ENCODE measurements around the gene PHGDH.

PHGDH gene

DNA sequence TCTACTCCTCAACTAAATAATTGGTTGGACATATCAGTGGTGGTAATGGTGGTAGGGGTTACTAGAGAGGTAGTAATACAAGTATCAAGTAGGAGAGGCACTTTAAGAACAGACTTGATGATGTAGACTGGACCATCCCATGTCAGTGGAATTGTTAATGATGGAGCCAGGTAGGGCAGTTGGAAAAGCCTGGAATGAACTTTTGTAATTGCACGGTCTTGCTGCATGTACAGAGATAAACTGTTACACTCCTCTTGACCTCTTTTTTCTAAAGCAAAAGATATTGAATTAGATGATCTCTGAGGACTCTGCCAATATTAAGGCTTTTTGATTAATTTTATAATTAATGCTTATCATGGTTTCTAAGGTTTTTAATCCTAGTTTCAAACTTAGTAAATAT is 51.2 kb downstream of the PHGDH start:
- no peak for DNase-seq (ENCODE audit: low read depth, low spot score)
- Histone ChIP-seq H3K27ac (ENCODE audit: low read length) (no peak overlapping the region), H3K36me3 (ENCODE audit: control insufficient read depth, insufficient read depth, low read length) (no peaks in the 10 kb centered on the region), H3K9me3 (ENCODE audit: control insufficient read depth, insufficient read depth, low read length) (no peaks in the 10 kb centered on the region), H3K4me1 (ENCODE audit: control insufficient read depth, insufficient read depth, low read length) (no peaks in the 10 kb centered on the region), H3K4me3 (ENCODE audit: low read length) (no peak overlapping the region), H3K27me3 (ENCODE audit: control insufficient read depth, insufficient read depth, low read length) (no peaks in the 10 kb centered on the region)
- WGBS (ENCODE audit: insufficient coverage, insufficient read length), result no CpG with 5 or more reads among the region's 1 CpG

DNA sequence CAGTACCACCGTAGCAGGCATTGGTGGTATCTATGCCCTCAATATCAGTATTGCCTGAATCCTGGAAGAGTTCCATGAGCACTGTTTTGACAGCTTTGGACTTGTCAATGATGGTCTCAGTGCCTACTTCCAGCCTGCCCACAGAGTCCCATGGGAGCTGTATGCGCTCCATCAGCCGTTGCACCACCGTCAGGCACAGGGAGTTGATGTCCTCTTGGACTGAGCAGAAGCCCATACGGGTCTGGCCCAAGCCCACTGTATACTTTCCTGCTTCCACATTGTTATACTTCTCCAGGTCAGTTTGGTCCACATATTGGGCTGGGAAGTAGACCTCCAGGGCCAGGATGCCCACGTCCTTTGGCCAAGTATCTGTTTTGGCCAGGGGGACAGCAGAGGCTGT is 52.5 kb downstream of the PHGDH start:
- H3K27me3 ChIP-seq (ENCODE audit: control insufficient read depth, insufficient read depth, low read length), result no peaks in the 10 kb centered on the region
- no peaks in the 10 kb centered on the region for H3K9me3 ChIP-seq (ENCODE audit: control insufficient read depth, insufficient read depth, low read length)
- H3K36me3 ChIP-seq (ENCODE audit: control insufficient read depth, insufficient read depth, low read length), result no peaks in the 10 kb centered on the region
- no CpG with 5 or more reads among the region's 6 CpGs for WGBS (ENCODE audit: insufficient coverage, insufficient read length)
- H3K4me3 ChIP-seq (ENCODE audit: low read length), result no peak overlapping the region
- H3K27ac ChIP-seq (ENCODE audit: low read length), result no peak overlapping the region
- no peaks in the 10 kb centered on the region for H3K4me1 ChIP-seq (ENCODE audit: control insufficient read depth, insufficient read depth, low read length)
- no peak for DNase-seq (ENCODE audit: low read depth, low spot score)

DNA sequence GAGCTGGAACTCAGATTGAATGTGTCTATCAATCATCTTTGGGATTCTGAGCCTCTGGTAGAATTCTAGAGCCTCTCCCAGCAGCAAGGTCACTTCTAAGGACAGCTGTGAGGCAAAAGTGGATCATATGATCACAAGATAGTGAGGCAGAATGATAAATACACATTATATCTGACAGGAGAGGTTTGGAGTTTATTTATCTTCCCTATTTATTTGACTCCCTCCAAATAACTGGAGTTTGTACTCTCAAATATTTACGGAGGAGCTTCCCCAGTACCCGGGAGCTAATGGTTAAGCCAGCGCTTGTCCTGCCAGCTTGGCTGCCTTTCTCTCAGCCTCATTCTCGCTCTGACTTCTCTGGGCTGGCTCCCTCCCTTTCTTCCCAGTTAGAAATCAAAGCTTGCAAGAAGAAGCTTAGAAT is 54.6 kb downstream of the PHGDH start:
- Histone ChIP-seq H3K27ac (ENCODE audit: low read length) (no peak overlapping the region), H3K36me3 (ENCODE audit: control insufficient read depth, insufficient read depth, low read length) (no peaks in the 10 kb centered on the region), H3K4me1 (ENCODE audit: control insufficient read depth, insufficient read depth, low read length) (no peaks in the 10 kb centered on the region), H3K4me3 (ENCODE audit: low read length) (no peak overlapping the region), H3K9me3 (ENCODE audit: control insufficient read depth, insufficient read depth, low read length) (no peaks in the 10 kb centered on the region), H3K27me3 (ENCODE audit: control insufficient read depth, insufficient read depth, low read length) (no peaks in the 10 kb centered on the region)
- no CpG with 5 or more reads among the region's 4 CpGs for WGBS (ENCODE audit: insufficient coverage, insufficient read length)
- DNase-seq (ENCODE audit: low read depth, low spot score), result no peak

DNA sequence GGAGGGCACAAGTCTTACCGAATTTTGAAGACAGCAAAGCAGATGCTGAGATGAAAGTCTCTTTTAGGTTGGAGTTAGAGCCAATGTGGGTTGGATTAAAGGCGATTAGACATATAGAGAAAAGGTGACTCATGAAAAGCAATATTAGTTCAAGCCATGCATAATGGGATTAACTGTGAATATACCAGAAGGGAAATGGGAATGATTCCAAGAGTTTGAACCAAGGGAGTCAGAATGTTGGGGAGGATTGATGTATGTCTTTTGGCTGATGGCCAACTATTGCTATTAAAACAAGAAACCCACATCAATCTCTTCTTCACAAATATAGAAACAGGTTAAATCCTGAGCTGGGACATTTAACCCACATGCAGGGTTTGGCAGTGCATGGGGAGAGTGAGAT is 55.8 kb downstream of the PHGDH start:
- no peak overlapping the region for H3K4me3 ChIP-seq (ENCODE audit: low read length)
- no CpG with 5 or more reads among the region's 2 CpGs for WGBS (ENCODE audit: insufficient coverage, insufficient read length)
- H3K9me3 ChIP-seq (ENCODE audit: control insufficient read depth, insufficient read depth, low read length), result no peaks in the 10 kb centered on the region
- H3K27me3 ChIP-seq (ENCODE audit: control insufficient read depth, insufficient read depth, low read length), result no peaks in the 10 kb centered on the region
- no peaks in the 10 kb centered on the region for H3K36me3 ChIP-seq (ENCODE audit: control insufficient read depth, insufficient read depth, low read length)
- no peaks in the 10 kb centered on the region for H3K4me1 ChIP-seq (ENCODE audit: control insufficient read depth, insufficient read depth, low read length)
- no peak for DNase-seq (ENCODE audit: low read depth, low spot score)
- no peak overlapping the region for H3K27ac ChIP-seq (ENCODE audit: low read length)

DNA sequence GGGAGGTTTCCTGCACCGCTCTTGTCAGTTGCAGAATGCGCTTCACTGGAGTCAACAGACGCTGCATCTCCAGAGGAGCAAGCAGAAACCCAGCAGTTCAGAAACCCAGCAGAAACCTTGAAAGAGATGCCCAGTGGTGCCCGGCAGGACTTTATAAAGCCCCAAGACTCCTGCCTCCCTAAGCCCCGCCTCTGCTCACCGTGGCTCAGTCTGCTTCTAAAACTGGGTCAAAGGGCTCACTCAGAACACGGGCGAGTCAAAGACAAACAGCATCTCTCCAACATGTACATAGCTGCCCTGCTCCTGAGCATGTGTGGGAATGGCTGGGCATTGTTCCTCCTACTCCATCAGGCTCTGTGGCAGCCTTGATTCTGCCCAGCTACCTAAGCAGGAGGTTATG is 57.0 kb downstream of the PHGDH start, which contains the start of gene HMGCS2:
Gene HMGCS2, minus strand, starts transcription at position 128 of the 400 bp plus-strand sequence. Its CDS starts 61 bp downstream, at position 67.
- Histone ChIP-seq H3K36me3 (ENCODE audit: control insufficient read depth, insufficient read depth, low read length) (no peaks in the 10 kb centered on the region), H3K4me1 (ENCODE audit: control insufficient read depth, insufficient read depth, low read length) (no peaks in the 10 kb centered on the region), H3K27me3 (ENCODE audit: control insufficient read depth, insufficient read depth, low read length) (no peaks in the 10 kb centered on the region), H3K9me3 (ENCODE audit: control insufficient read depth, insufficient read depth, low read length) (no peaks in the 10 kb centered on the region), H3K4me3 (ENCODE audit: low read length) (no peak within 1 kb of the TSS), H3K27ac (ENCODE audit: low read length) (no peak within 1 kb of the TSS)
- no CpG with 5 or more reads among the region's 8 CpGs for WGBS (ENCODE audit: insufficient coverage, insufficient read length)
- DNase-seq (ENCODE audit: low read depth, low spot score), result no peak

DNA sequence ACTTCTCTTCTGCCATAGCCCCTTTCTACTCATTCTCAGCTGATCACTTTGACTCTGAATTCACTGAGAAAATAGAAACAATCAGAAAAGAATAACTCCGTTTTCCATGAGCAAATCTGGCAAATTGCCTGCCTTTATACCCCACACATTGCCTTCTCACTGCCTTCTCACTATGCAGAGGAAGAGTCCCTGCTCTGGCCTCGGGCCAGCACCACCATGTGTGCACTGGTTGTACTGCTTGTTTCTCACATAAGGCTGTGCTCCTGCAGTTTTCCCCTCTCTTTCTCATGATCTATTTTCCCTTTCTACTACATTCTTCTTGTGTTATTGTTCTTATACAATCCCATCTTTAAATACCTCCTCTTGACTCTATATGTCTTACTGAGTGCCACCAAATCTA is 59.3 kb downstream of the PHGDH start:
- H3K27ac ChIP-seq (ENCODE audit: low read length), result no peak overlapping the region
- no peak for DNase-seq (ENCODE audit: low read depth, low spot score)
- H3K4me1 ChIP-seq (ENCODE audit: control insufficient read depth, insufficient read depth, low read length), result 0 out of 2 replicates have a peak, but pooled peaks cover 2% of the 10 kb centered on the region
- no CpG with 5 or more reads among the region's 2 CpGs for WGBS (ENCODE audit: insufficient coverage, insufficient read length)
- no peak overlapping the region for H3K4me3 ChIP-seq (ENCODE audit: low read length)
- H3K27me3 ChIP-seq (ENCODE audit: control insufficient read depth, insufficient read depth, low read length), result no peaks in the 10 kb centered on the region
- no peaks in the 10 kb centered on the region for H3K9me3 ChIP-seq (ENCODE audit: control insufficient read depth, insufficient read depth, low read length)
- no peaks in the 10 kb centered on the region for H3K36me3 ChIP-seq (ENCODE audit: control insufficient read depth, insufficient read depth, low read length)

DNA sequence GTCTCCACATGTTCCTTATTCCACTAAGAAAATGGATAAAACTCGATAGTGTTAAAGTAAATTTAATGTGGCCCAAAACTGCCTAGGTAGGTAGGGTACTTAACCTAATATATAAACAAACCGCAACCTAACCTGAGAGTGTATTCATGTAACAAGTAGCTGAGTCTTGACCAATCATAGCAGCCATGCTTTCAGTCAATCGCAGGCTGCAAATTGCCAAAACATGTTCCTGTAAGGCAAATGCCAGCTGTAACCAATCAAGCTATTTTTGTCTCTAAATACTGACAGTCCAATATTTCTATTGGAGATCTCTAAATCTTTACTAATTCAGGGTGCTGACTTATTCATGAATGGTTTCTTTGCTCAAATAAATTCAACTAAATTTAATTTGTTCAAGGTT is 60.0 kb downstream of the PHGDH start:
- Histone ChIP-seq H3K9me3 (ENCODE audit: control insufficient read depth, insufficient read depth, low read length) (no peaks in the 10 kb centered on the region), H3K27ac (ENCODE audit: low read length) (no peak overlapping the region), H3K27me3 (ENCODE audit: control insufficient read depth, insufficient read depth, low read length) (no peaks in the 10 kb centered on the region), H3K36me3 (ENCODE audit: control insufficient read depth, insufficient read depth, low read length) (no peaks in the 10 kb centered on the region), H3K4me1 (ENCODE audit: control insufficient read depth, insufficient read depth, low read length) (0 out of 2 replicates have a peak, but pooled peaks cover 2% of the 10 kb centered on the region), H3K4me3 (ENCODE audit: low read length) (no peak overlapping the region)
- no CpG with 5 or more reads among the region's 3 CpGs for WGBS (ENCODE audit: insufficient coverage, insufficient read length)
- DNase-seq (ENCODE audit: low read depth, low spot score), result no peak

DNA sequence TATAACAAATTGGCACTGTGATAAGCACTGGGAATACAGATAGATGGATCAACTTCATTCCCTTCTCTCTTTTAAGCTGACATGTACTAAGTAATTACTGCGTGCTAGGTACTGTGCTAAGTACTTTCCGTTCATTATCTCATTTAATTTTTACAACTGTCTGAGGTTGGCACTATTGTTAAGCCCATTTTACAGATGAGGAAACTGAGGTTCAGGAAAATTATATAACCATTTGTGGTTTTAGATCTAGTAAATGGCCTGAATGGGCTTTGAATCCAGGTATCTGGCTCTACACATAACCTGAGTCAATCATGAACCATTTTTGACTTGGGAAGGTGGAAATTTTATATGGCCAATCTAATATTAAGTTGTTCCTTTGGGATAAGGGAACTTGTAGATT is 60.6 kb downstream of the PHGDH start:
- H3K36me3 ChIP-seq (ENCODE audit: control insufficient read depth, insufficient read depth, low read length), result no peaks in the 10 kb centered on the region
- no CpG with 5 or more reads among the region's 2 CpGs for WGBS (ENCODE audit: insufficient coverage, insufficient read length)
- 0 out of 2 replicates have a peak, but pooled peaks cover 2% of the 10 kb centered on the region for H3K4me1 ChIP-seq (ENCODE audit: control insufficient read depth, insufficient read depth, low read length)
- no peaks in the 10 kb centered on the region for H3K27me3 ChIP-seq (ENCODE audit: control insufficient read depth, insufficient read depth, low read length)
- no peaks in the 10 kb centered on the region for H3K9me3 ChIP-seq (ENCODE audit: control insufficient read depth, insufficient read depth, low read length)
- H3K4me3 ChIP-seq (ENCODE audit: low read length), result no peak overlapping the region
- DNase-seq (ENCODE audit: low read depth, low spot score), result no peak
- H3K27ac ChIP-seq (ENCODE audit: low read length), result no peak overlapping the region

DNA sequence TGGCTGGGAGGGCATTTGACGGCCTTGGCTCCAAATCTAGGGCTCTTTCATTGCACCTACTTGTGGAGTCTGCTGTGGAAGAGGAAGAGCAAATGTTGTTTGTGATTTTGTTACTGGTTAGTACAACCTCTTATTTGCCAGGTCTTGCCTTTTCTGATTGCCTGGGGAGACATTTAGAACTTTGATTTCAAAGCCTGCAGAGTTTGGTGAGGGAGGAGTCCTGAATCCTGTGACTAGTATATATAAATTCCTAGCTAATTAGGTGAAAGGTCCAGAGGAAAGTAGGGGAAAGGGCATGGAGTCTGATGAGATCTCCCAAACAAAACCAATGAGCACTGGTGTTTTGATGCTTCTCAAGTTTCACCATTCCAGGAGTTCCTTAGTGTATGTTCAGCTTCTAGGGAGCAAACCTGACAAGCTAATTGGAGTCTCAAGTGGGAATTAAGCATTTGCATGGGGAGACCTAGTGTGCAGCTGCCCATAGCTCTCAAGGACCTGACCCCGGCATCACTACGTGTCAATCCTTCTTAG is 62.0 kb downstream of the PHGDH start:
- Histone ChIP-seq H3K9me3 (ENCODE audit: control insufficient read depth, insufficient read depth, low read length) (no peaks in the 10 kb centered on the region), H3K27me3 (ENCODE audit: control insufficient read depth, insufficient read depth, low read length) (no peaks in the 10 kb centered on the region), H3K4me1 (ENCODE audit: control insufficient read depth, insufficient read depth, low read length) (0 out of 2 replicates have a peak, but pooled peaks cover 2% of the 10 kb centered on the region), H3K4me3 (ENCODE audit: low read length) (no peak overlapping the region), H3K36me3 (ENCODE audit: control insufficient read depth, insufficient read depth, low read length) (no peaks in the 10 kb centered on the region), H3K27ac (ENCODE audit: low read length) (no peak overlapping the region)
- WGBS (ENCODE audit: insufficient coverage, insufficient read length), result no CpG with 5 or more reads among the region's 3 CpGs
- no peak for DNase-seq (ENCODE audit: low read depth, low spot score)

DNA sequence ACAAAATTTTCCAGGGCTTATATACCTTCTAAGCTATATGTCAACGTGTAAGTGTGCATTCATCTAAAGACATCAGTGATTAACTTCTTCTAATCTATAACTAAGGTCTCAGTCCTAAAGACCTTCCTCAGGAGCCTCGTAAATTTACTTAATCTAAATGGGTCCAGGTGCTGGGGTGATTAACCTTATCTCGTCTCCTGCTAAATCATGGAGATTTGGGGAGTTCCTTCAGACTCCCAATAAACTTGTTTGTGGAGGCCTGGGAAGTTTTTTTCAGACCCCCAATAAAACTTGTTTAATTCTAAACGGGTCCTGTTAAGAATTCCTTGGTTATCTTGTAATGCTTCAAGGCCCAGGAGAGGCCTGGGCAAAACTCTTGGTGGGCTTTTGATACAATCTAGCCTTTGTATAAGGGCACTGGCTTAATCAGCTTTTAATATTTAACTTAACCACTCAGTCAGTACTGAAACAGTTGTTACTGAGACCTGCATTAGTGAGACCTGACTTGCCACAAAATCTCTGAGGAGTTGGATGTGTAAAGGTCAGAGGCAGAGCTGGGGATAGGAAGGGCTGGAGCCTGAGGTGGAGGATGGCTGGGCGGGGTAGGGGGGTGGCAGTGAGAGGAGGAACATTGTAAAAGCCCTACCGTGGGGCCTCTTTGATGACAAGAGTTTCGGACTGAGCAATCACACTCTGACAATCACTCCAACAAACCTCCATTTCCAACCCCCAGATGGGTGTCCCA is 63.2 kb downstream of the PHGDH start:
- no peak overlapping the region for H3K27ac ChIP-seq (ENCODE audit: low read length)
- no peaks in the 10 kb centered on the region for H3K36me3 ChIP-seq (ENCODE audit: control insufficient read depth, insufficient read depth, low read length)
- no CpG with 5 or more reads among the region's 7 CpGs for WGBS (ENCODE audit: insufficient coverage, insufficient read length)
- DNase-seq (ENCODE audit: low read depth, low spot score), result no peak
- H3K9me3 ChIP-seq (ENCODE audit: control insufficient read depth, insufficient read depth, low read length), result no peaks in the 10 kb centered on the region
- H3K4me3 ChIP-seq (ENCODE audit: low read length), result no peak overlapping the region
- H3K27me3 ChIP-seq (ENCODE audit: control insufficient read depth, insufficient read depth, low read length), result no peaks in the 10 kb centered on the region
- H3K4me1 ChIP-seq (ENCODE audit: control insufficient read depth, insufficient read depth, low read length), result 0 out of 2 replicates have a peak, but pooled peaks cover 2% of the 10 kb centered on the region

DNA sequence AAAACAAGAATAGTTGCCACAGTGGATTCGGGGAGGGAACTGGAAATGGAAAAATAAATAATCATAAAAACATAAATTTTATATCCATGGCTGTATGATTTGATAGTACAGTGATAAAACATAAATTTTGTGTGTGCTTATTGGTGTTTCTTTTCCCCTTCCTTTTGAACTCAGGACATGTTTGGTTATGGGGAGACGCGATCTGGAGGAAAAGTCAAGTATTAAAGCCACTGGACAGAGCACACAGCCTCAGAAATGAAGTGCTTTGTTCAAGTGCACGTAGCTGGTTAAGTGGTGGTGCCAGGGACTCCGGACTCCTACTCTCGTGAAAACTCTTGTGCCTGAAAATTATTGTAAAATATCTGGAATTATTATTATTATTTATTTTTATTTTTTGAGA is 66.6 kb downstream of the PHGDH start:
- no CpG with 5 or more reads among the region's 6 CpGs for WGBS (ENCODE audit: insufficient coverage, insufficient read length)
- Histone ChIP-seq H3K27ac (ENCODE audit: low read length) (no peak overlapping the region), H3K4me1 (ENCODE audit: control insufficient read depth, insufficient read depth, low read length) (0 out of 2 replicates have a peak, but pooled peaks cover 2% of the 10 kb centered on the region), H3K36me3 (ENCODE audit: control insufficient read depth, insufficient read depth, low read length) (no peaks in the 10 kb centered on the region), H3K27me3 (ENCODE audit: control insufficient read depth, insufficient read depth, low read length) (no peaks in the 10 kb centered on the region), H3K9me3 (ENCODE audit: control insufficient read depth, insufficient read depth, low read length) (no peaks in the 10 kb centered on the region), H3K4me3 (ENCODE audit: low read length) (no peak overlapping the region)
- no peak for DNase-seq (ENCODE audit: low read depth, low spot score)
